Endothelial cell of umbilical vein (primary cell): Measurements from ENCODE around the gene THSD7A. TPM values are rescaled to one million over a fixed set of nuclear protein-coding genes. Genes with fewer than 3 reads are reported as not detected.

ENCODE experiments used
- BruUV-seq: library from RNA; stranded (reverse); fragments of 400-500 nt; replicated peaks from 2 replicates; lab custom pipeline; 2021; lab: Mats Ljungman, UMichigan
- CTCF ChIA-PET: fragments of 300-600, 350-600 bp; sonication (Branson Sonifier 250); formaldehyde crosslinking; loops from one replicate; lab custom pipeline; 2021; ENCODE audit warnings: antibody characterized with exemption, inconsistent platforms; lab: Charles Lee
- POLR2A ChIA-PET: fragments of 300-600, 350-600 bp; sonication (Branson Sonifier 250); formaldehyde crosslinking; loops from one replicate; lab custom pipeline; 2021; ENCODE audit warnings: antibody characterized with exemption, inconsistent platforms; lab: Charles Lee
- DNase-seq: peaks from one replicate; pipeline ENCODE4 v3.0.0-alpha.2; 2011; ENCODE audit warnings: low read depth, low spot score
- FAIRE-seq: peaks from 2 replicates; lab custom pipeline; 2011; peaks lifted over from hg19 to GRCh38; lab: Jason Lieb, UNC
- H2AFZ ChIP-seq: 2 replicates; pipeline ENCODE4 v1.6.0; 2012; ENCODE audit warnings: low read depth, low read length, control low read depth, inconsistent platforms
- H3K27ac ChIP-seq: 2 replicates; pipeline ENCODE4 v1.5.1; 2011; ENCODE audit warnings: low read depth, mild to moderate bottlenecking, control low read depth, low read length, moderate library complexity; ENCODE audit not compliant: insufficient read depth
- H3K27me3 ChIP-seq, 2 experiments: 2 replicates each; pipeline versions ENCODE4 v1.6.0 to v1.6.1; 2011; ENCODE audit warnings: low read length in 2 of 2, mixed read lengths in 1 of 2; ENCODE audit not compliant: control insufficient read depth in 2 of 2, insufficient read depth in 2 of 2
- H3K36me3 ChIP-seq, 2 experiments: 2 replicates in 1 of 2; 3 replicates in 1 of 2; pipeline ENCODE4 v1.5.1; 2011; ENCODE audit warnings: low read length in 2 of 2, mild to moderate bottlenecking in 1 of 2, moderate library complexity in 1 of 2; ENCODE audit not compliant: control insufficient read depth in 2 of 2, insufficient read depth in 2 of 2; ENCODE audit errors: extremely low read depth in 1 of 2
- H3K4me1 ChIP-seq: 3 replicates; pipeline ENCODE4 v1.5.1; 2011; ENCODE audit warnings: mild to moderate bottlenecking, low read length; ENCODE audit not compliant: control insufficient read depth, insufficient read depth; ENCODE audit errors: extremely low read depth
- H3K4me2 ChIP-seq: 2 replicates; pipeline ENCODE4 v1.6.1; 2011; ENCODE audit warnings: low read length, control low read depth, mixed read lengths; ENCODE audit not compliant: insufficient read depth
- H3K4me3 ChIP-seq, 3 experiments: fragments of 200-600 bp in 1 of 3; sonication (generic), shearing (Covaris generic) in 1 of 3; replicated peaks in 1 of 3; 2 replicates each; pipeline ENCODE4 v1.5.1; 2011 to 2016; ENCODE audit warnings: control low read depth in 3 of 3, low read length in 3 of 3, mild to moderate bottlenecking in 2 of 3, inconsistent platforms in 1 of 3, low read depth in 1 of 3, moderate library complexity in 1 of 3; ENCODE audit not compliant: insufficient read depth in 1 of 3
- H3K79me2 ChIP-seq: 2 replicates; pipeline ENCODE4 v1.6.0; 2012; ENCODE audit warnings: low read length, inconsistent platforms; ENCODE audit not compliant: control insufficient read depth, insufficient read depth
- H3K9ac ChIP-seq: replicated peaks from 2 replicates; pipeline ENCODE3; 2011; ENCODE audit warnings: low read length, control low read depth; ENCODE audit not compliant: insufficient read depth; ENCODE audit errors: extremely low read depth
- H3K9me1 ChIP-seq: replicated peaks from 3 replicates; pipeline ENCODE4 v1.6.0; 2011; ENCODE audit warnings: mild to moderate bottlenecking, low read length; ENCODE audit not compliant: control insufficient read depth, insufficient read depth; ENCODE audit errors: extremely low read depth
- H3K9me3 ChIP-seq: replicated peaks from 2 replicates; pipeline ENCODE4 v1.5.1; 2012; ENCODE audit warnings: low read length, inconsistent platforms; ENCODE audit not compliant: control insufficient read depth, insufficient read depth
- H4K20me1 ChIP-seq: replicated peaks from 2 replicates; pipeline ENCODE3; 2011; ENCODE audit warnings: mild to moderate bottlenecking, low read length; ENCODE audit not compliant: control insufficient read depth, insufficient read depth; ENCODE audit errors: extremely low read depth
- CTCF ChIP-seq, 2 donors: IDR thresholded peaks; 1 replicate in 1 of 2; 2 replicates in 1 of 2; pipeline ENCODE4 v1.5.1; 2011; ENCODE audit warnings: low read length in 2 of 2, mild to moderate bottlenecking in 2 of 2, moderate library complexity in 2 of 2, control low read depth in 1 of 2, inconsistent platforms in 1 of 2, low read depth in 1 of 2; ENCODE audit not compliant: insufficient read depth in 1 of 2; ENCODE audit errors: extremely low read depth in 1 of 2
- EZH2 ChIP-seq: IDR thresholded peaks from 2 replicates; pipeline ENCODE4 v1.6.1; 2012; ENCODE audit warnings: borderline replicate concordance, low read depth, mild to moderate bottlenecking, moderate library complexity, low read length, inconsistent platforms; ENCODE audit not compliant: severe bottlenecking
- FOS ChIP-seq: IDR thresholded peaks from 2 replicates; pipeline ENCODE4 v1.6.1; 2011; ENCODE audit warnings: mild to moderate bottlenecking, low read length, moderate library complexity, borderline replicate concordance; ENCODE audit not compliant: insufficient read depth
- GATA2 ChIP-seq: IDR thresholded peaks from 2 replicates; pipeline ENCODE4 v1.7.0; 2011; ENCODE audit warnings: low read depth, mild to moderate bottlenecking, moderate library complexity, mixed read lengths, low read length; ENCODE audit not compliant: insufficient read length, insufficient read depth
- JUN ChIP-seq: IDR thresholded peaks from 2 replicates; pipeline ENCODE4 v1.6.1; 2011; ENCODE audit warnings: borderline replicate concordance, low read depth; ENCODE audit not compliant: insufficient read length, insufficient read depth
- MAX ChIP-seq: IDR thresholded peaks from 2 replicates; pipeline ENCODE4 v1.6.1; 2011; ENCODE audit not compliant: insufficient read depth, insufficient read length
- MYC ChIP-seq: IDR thresholded peaks from one replicate; pipeline ENCODE4 v1.6.1; 2011; ENCODE audit warnings: mild to moderate bottlenecking, low read depth, low read length
- POLR2A ChIP-seq: IDR thresholded peaks from 2 replicates; pipeline ENCODE4 v1.6.1; 2012; ENCODE audit warnings: low read depth, mild to moderate bottlenecking, control low read depth, low read length
- POLR2AphosphoS5 ChIP-seq: IDR thresholded peaks from 2 replicates; pipeline ENCODE4 v1.6.1; 2012; ENCODE audit warnings: low read depth, mild to moderate bottlenecking, control low read depth, low read length, moderate library complexity; ENCODE audit not compliant: insufficient read depth
- dilution Hi-C: fragments of 300-500 bp; cut with MboI; formaldehyde crosslinking; loops from one replicate; pipeline ENCODE4 v1.15.0; 2019; ENCODE audit warnings: low sequenced_read_pairs; ENCODE audit not compliant: extremely low pct_ligation_motif_present
- intact Hi-C: fragments of 100-400 bp; cut with micrococcal nuclease; formaldehyde crosslinking; loops from one replicate; pipeline ENCODE4 v1.10.0; 2022
- polyA plus RNA-seq, 4 experiments: library from polyadenylated mRNA; depleted of rRNA in 3 of 4; stranded (reverse) in 3 of 4; unstranded in 1 of 4; fragments of >200 nt; gene quantifications; 2 replicates each; pipeline versions ENCODE4 v1.2.1 to v1.2.3, GENCODE V29; 2011 to 2012; ENCODE audit warnings: missing spikeins in 1 of 4
- total RNA-seq: library from RNA; stranded (reverse); gene quantifications from 2 replicates; pipeline ENCODE4 v1.2.3, GENCODE V29; 2021

THSD7A gene
- total and polyA plus RNA-seq, 2 donors (not counting 3 experiments of a cell fraction or from before 2014, with no cell fraction given) = 3.3 to 12.7 TPM

GRCh38 chr7:11437994-11438393 is 394.0 kb downstream of the THSD7A start:
- no peak overlapping the region for H3K4me3 ChIP-seq
- no peaks in the 10 kb centered on the region for H3K9me1 ChIP-seq
- no peaks in the 10 kb centered on the region for H3K27me3 ChIP-seq
- FAIRE-seq = no peak
- TF ChIP-seq FOS = no peak
- TF ChIP-seq JUN = no peak
- TF ChIP-seq POLR2A = no peak
- TF ChIP-seq MYC = no peak
- no peak for TF ChIP-seq CTCF (IDR thresholded peaks at IDR 0.05; ENCODE audit: extremely low read depth in 1 of 2, insufficient read depth in 1 of 2, low read depth in 1 of 2, low read length in 2 of 2)
- CTCF ChIA-PET = no interaction called here
- H2AFZ ChIP-seq = no peak overlapping the region
- intact Hi-C loops (no loop called here), dilution Hi-C loops (no loop called here)
- POLR2A ChIA-PET = no interaction called here
- H3K36me3 ChIP-seq = no peaks in the 10 kb centered on the region
- no peak overlapping the region for H3K4me2 ChIP-seq
- H3K9ac ChIP-seq = no peak overlapping the region
- H3K27ac ChIP-seq = no peak overlapping the region
- H3K9me3 ChIP-seq = no peaks in the 10 kb centered on the region
- H4K20me1 ChIP-seq = no peaks in the 10 kb centered on the region
- no peaks in the 10 kb centered on the region for H3K4me1 ChIP-seq
- no peaks in the 10 kb centered on the region for H3K79me2 ChIP-seq
- no peak for DNase-seq
- no TSS peak for BruUV-seq

GRCh38 chr7:11436773-11437524 is 395.0 kb downstream of the THSD7A start:
- Histone ChIP-seq H2AFZ (no peak overlapping the region), H3K4me1 (no peaks in the 10 kb centered on the region), H3K4me3 (no peak overlapping the region), H3K9ac (no peak overlapping the region), H3K4me2 (no peak overlapping the region), H3K36me3 (no peaks in the 10 kb centered on the region), H3K27me3 (no peaks in the 10 kb centered on the region), H3K9me3 (no peaks in the 10 kb centered on the region), H3K79me2 (no peaks in the 10 kb centered on the region), H4K20me1 (no peaks in the 10 kb centered on the region), H3K27ac (no peak overlapping the region), H3K9me1 (no peaks in the 10 kb centered on the region)
- no peak for FAIRE-seq
- DNase-seq = no peak
- dilution Hi-C loops = no loop called here
- TF ChIP-seq POLR2AphosphoS5 = no peak
- no peak for TF ChIP-seq EZH2
- no peak for TF ChIP-seq MAX
- TF ChIP-seq CTCF (IDR thresholded peaks at IDR 0.05; ENCODE audit: extremely low read depth in 1 of 2, insufficient read depth in 1 of 2, low read depth in 1 of 2, low read length in 2 of 2) = no peak
- no peak for TF ChIP-seq FOS
- no peak for TF ChIP-seq MYC
- TF ChIP-seq JUN = no peak
- no peak for TF ChIP-seq GATA2
- TF ChIP-seq POLR2A = no peak
- ChIA-PET POLR2A (no interaction called here), CTCF (no interaction called here)
- intact Hi-C loops = no loop called here
- no TSS peak for BruUV-seq
